ENCODE results near the gene CHM.

DNA sequence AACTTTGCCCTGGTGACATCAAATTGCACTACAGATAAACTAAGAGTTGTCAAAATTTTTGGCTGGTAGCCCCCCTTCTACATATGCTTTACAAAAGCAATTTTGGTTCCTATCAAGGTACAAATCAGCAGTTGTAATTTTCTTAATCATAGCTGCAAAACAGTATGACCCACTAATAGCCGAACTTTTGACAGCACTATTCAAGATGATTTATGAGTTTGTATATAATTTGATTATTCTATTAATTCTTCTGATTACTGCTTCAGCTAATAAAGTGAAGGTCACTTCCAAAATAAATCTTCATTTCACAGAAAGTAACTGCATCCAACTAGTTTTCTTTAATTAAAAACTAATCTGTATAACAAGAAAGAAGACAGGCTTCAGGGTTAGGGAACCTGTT is 119.6 kb downstream of the CHM start:
- TF ChIP-seq CTCF (IDR thresholded peaks at IDR 0.05): no peak
- TF ChIP-seq POLR2A (IDR thresholded peaks at IDR 0.05): no peak

All from esophagus squamous epithelium (tissue), 4 donors.